Activated naive CD8-positive, alpha-beta T cell (primary cell): Measurements from ENCODE around the gene TTC22.
A peak's percentile ranks its signal among the peaks of the same experiment; 100 is the strongest.

Experiments used
- H3K27ac Mint-ChIP-seq: one replicate; pipeline ENCODE4 v1.8.0; 2021; ENCODE audit warnings: mixed read lengths
- H3K27me3 Mint-ChIP-seq: one replicate; pipeline ENCODE4 v1.8.0; 2021; ENCODE audit warnings: mixed read lengths
- H3K36me3 Mint-ChIP-seq: one replicate; pipeline ENCODE4 v1.8.0; 2021; ENCODE audit warnings: mixed read lengths
- H3K4me1 Mint-ChIP-seq: one replicate; pipeline ENCODE4 v1.8.0; 2021; ENCODE audit warnings: low read depth, mixed read lengths
- H3K4me3 Mint-ChIP-seq: one replicate; pipeline ENCODE4 v1.8.0; 2021; ENCODE audit warnings: mild to moderate bottlenecking, mixed read lengths
- H3K9me3 Mint-ChIP-seq: one replicate; pipeline ENCODE4 v1.8.0; 2021; ENCODE audit warnings: low read depth, mixed read lengths

The TTC22 gene

DNA sequence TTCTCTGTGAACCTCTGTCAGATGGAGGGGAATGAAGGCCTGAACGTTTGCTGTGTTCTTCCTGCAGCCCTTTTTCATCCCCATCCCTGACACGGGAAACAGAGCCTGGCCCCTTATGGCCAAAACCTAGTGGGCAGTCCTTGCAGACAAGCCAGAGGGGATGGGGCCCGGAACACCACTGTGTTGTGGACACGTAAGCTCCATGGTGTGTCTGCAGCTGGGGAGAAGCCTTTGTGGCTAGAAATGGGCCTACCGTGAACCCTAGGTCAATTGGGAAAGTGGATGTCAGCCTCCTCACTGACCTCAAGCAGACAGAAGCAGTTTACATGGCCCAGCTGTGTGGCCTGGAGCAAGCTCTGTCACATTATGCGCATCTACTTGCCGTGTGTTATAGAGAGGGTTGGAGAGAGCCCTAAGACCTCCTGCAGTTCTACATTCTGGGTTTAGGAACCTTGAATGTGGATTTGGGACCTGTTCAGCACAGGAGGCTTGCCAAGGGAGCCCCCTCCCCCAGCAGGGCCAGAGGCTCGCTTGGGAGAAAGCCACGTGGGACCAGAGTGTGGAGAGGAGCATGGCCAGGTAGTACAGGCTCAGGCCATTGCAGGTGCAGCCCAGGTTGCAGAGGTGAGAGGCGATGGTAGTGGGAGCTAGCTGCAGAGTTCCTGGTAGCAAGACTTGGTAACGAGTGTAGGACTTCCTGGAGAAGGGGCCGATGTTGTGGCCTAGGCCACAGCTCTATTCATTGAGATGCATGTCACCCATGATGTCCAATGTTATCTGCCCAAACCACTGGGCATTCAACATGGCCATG lies 57.5 kb downstream of the TTC22 start:
- H3K4me1 Mint-ChIP-seq: no peaks in the 10 kb centered on the region

GRCh38 chr1:54742282-54742681 lies 58.8 kb downstream of the TTC22 start:
- no peaks in the 10 kb centered on the region for H3K27me3 Mint-ChIP-seq
- peaks cover 3% of the 10 kb centered on the region for H3K36me3 Mint-ChIP-seq
- H3K4me3 Mint-ChIP-seq: no peak overlapping the region
- no peaks in the 10 kb centered on the region for H3K4me1 Mint-ChIP-seq
- H3K9me3 Mint-ChIP-seq: no peaks in the 10 kb centered on the region
- H3K27ac Mint-ChIP-seq: no peak overlapping the region

More for the DNA sequence above, 57.5 kb downstream of the TTC22 start:
- Mint-ChIP-seq H3K9me3 (no peaks in the 10 kb centered on the region), H3K27me3 (no peaks in the 10 kb centered on the region), H3K4me3 (no peak overlapping the region), H3K36me3 (no peaks in the 10 kb centered on the region), H3K27ac (no peak overlapping the region)

GRCh38 chr1:54741531-54741930 lies 59.6 kb downstream of the TTC22 start:
- Mint-ChIP-seq H3K36me3 (peaks cover 6% of the 10 kb centered on the region), H3K27ac (no peak overlapping the region), H3K9me3 (no peaks in the 10 kb centered on the region)

DNA sequence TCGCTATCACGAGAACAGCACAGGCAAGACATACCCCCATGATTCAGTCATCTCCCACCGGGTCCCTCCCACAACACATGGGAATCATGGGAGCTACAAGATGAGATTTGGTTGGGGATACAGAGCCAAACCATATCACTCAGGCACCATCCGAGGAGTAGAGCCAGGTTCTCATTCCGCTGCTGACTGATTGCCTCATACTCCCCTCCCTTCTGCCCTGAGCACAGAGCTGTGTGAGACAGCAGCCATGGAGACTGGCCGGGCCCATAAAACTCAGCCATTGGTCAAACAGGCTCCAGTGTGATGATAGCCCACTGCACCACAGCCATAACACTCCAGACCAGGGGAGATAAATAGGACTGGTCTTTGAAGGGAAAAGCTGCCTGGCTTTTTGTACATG lies 62.9 kb downstream of the TTC22 start:
- H3K9me3 Mint-ChIP-seq: no peaks in the 10 kb centered on the region
- peaks cover 7% of the 10 kb centered on the region for H3K36me3 Mint-ChIP-seq
- no peak overlapping the region for H3K27ac Mint-ChIP-seq
- no peaks in the 10 kb centered on the region for H3K27me3 Mint-ChIP-seq
- H3K4me3 Mint-ChIP-seq: no peak overlapping the region
- peaks cover 4% of the 10 kb centered on the region for H3K4me1 Mint-ChIP-seq

More at GRCh38 chr1:54741531-54741930, 59.6 kb downstream of the TTC22 start:
- H3K4me1 Mint-ChIP-seq: peaks cover 4% of the 10 kb centered on the region
- no peaks in the 10 kb centered on the region for H3K27me3 Mint-ChIP-seq
- no peak overlapping the region for H3K4me3 Mint-ChIP-seq

- peaks cover 4% of the 10 kb centered on the region for H3K4me1 Mint-ChIP-seq
- H3K27me3 Mint-ChIP-seq: no peaks in the 10 kb centered on the region
- H3K27ac Mint-ChIP-seq: peak overlapping the region; percentile 34
- no peak overlapping the region for H3K4me3 Mint-ChIP-seq
- H3K36me3 Mint-ChIP-seq: peaks cover 7% of the 10 kb centered on the region
- no peaks in the 10 kb centered on the region for H3K9me3 Mint-ChIP-seq
These were observed 64.4 kb downstream of the TTC22 start for GRCh38 chr1:54736685-54737084.
